Natural killer cell (primary cell): ENCODE measurements around the gene PIGT. TPM values are rescaled to one million over a fixed set of nuclear protein-coding genes. Genes with fewer than 3 reads are reported as not detected.

Source experiments
- ATAC-seq, 3 donors: fragments of 150-1000 bp in 2 of 3; fragments of 200-7000 bp in 1 of 3; cut with Tn5 transposase; 1 replicate in 1 of 3; 2 replicates in 2 of 3; pipeline ENCODE4 v1.10.0; 2021; ENCODE audit warnings: mild to moderate bottlenecking in 2 of 3, moderate library complexity in 2 of 3
- DNase-seq, 2 donors: peaks; one replicate each; pipeline versions ENCODE4 v3.0.0 to v3.0.0-alpha.2; 2013 to 2021; ENCODE audit warnings: mixed read lengths in 1 of 2
- H3K27ac ChIP-seq: one replicate; pipeline ENCODE4 v1.5.1; 2013; ENCODE audit warnings: mild to moderate bottlenecking, low read length
- H3K27me3 ChIP-seq: one replicate; pipeline ENCODE4 v1.6.1; 2013; ENCODE audit warnings: low read length; ENCODE audit not compliant: control insufficient read depth, insufficient read depth
- H3K36me3 ChIP-seq: one replicate; pipeline ENCODE4 v1.6.1; 2013; ENCODE audit warnings: low read length; ENCODE audit not compliant: control insufficient read depth, insufficient read depth
- H3K4me1 ChIP-seq: one replicate; pipeline ENCODE4 v1.6.1; 2013; ENCODE audit warnings: low read length; ENCODE audit not compliant: control insufficient read depth, insufficient read depth
- H3K4me3 ChIP-seq: one replicate; pipeline ENCODE4 v1.5.1; 2013; ENCODE audit warnings: low read length
- H3K9me3 ChIP-seq: one replicate; pipeline ENCODE4 v1.6.1; 2013; ENCODE audit warnings: low read length; ENCODE audit not compliant: control insufficient read depth, insufficient read depth
- H3K27ac Mint-ChIP-seq, 2 donors: one replicate each; pipeline ENCODE4 v1.8.0; 2022; ENCODE audit warnings: mild to moderate bottlenecking in 2 of 2, mixed read lengths in 2 of 2, moderate library complexity in 1 of 2
- H3K27me3 Mint-ChIP-seq, 2 donors: one replicate each; pipeline ENCODE4 v1.8.0; 2022; ENCODE audit warnings: low read depth in 2 of 2, mixed read lengths in 2 of 2
- H3K36me3 Mint-ChIP-seq: one replicate; pipeline ENCODE4 v1.8.0; 2022; ENCODE audit warnings: mixed read lengths
- H3K4me1 Mint-ChIP-seq, 2 donors: one replicate each; pipeline ENCODE4 v1.8.0; 2022; ENCODE audit warnings: mixed read lengths in 2 of 2
- H3K4me3 Mint-ChIP-seq: one replicate; pipeline ENCODE4 v1.8.0; 2022; ENCODE audit warnings: mild to moderate bottlenecking, moderate library complexity, mixed read lengths
- H3K9me3 Mint-ChIP-seq, 2 donors: one replicate each; pipeline ENCODE4 v1.8.0; 2022; ENCODE audit warnings: mixed read lengths in 2 of 2
- CTCF ChIP-seq: fragments of 200-600 bp; IDR thresholded peaks from one replicate; pipeline ENCODE4 v1.8.0; 2022; ENCODE audit warnings: antibody characterized with exemption
- WGBS: methylation state at CpG from one replicate; pipeline ENCODE4 v1.1.7; 2013; ENCODE audit warnings: missing lambda C conversion rate; ENCODE audit not compliant: insufficient coverage; 5-methylcytosine and 5-hydroxymethylcytosine counted together
- intact Hi-C: fragments of 100-400 bp; cut with micrococcal nuclease; formaldehyde crosslinking; loops from one replicate; pipeline ENCODE4 v1.14.2; 2022
- total RNA-seq, 4 donors: library from RNA; stranded (reverse); fragments of 120-200 nt in 1 of 4; gene quantifications; one replicate each; pipeline versions ENCODE4 v1.2.3 to v1.2.4, GENCODE V29; 2013 to 2022

The PIGT gene
- total RNA-seq, 3 donors from 2014 or later (not counting 1 experiment from before 2014, with no cell fraction given) = 173 to 190 (median 187) TPM

GRCh38 chr20:45452772-45453691 lies 37.1 kb downstream of the PIGT start:
- no peak for TF ChIP-seq CTCF
- Mint-ChIP-seq H3K36me3 (no peaks in the 10 kb centered on the region), H3K4me1 (no peaks in the 10 kb centered on the region), H3K4me3 (no peak overlapping the region), H3K27me3 (peaks cover 0 to 11% of the 10 kb centered on the region in 2 donors), H3K9me3 (no peaks in the 10 kb centered on the region), H3K27ac (no peak overlapping the region)
- H3K4me1 ChIP-seq = peaks cover 4% of the 10 kb centered on the region
- DNase-seq = no peak
- no peak for ATAC-seq
- no peak overlapping the region for H3K27ac ChIP-seq
- no peak overlapping the region for H3K4me3 ChIP-seq
- H3K9me3 ChIP-seq = no peaks in the 10 kb centered on the region
- H3K36me3 ChIP-seq = no peaks in the 10 kb centered on the region
- WGBS = 77% methylated on average over 3 of the region's 4 CpGs
- no peaks in the 10 kb centered on the region for H3K27me3 ChIP-seq
- intact Hi-C loops = loop anchor here (5.0 kb wide), 1 partner anchor 319 kb away; no protein-coding TSS in a partner anchor

GRCh38 chr20:45456632-45457031 lies 40.7 kb downstream of the PIGT start:
- ATAC-seq (peak in 1 of 3 donors; percentile 48), DNase-seq (peak in 1 of 2 donors; percentile 47)
- no peak overlapping the region for H3K4me3 Mint-ChIP-seq
- no peak for TF ChIP-seq CTCF
- intact Hi-C loops = no loop called here
- H3K36me3 ChIP-seq = no peaks in the 10 kb centered on the region
- H3K27me3 Mint-ChIP-seq = peaks cover 7 to 14% of the 10 kb centered on the region in 2 donors
- H3K9me3 ChIP-seq = no peaks in the 10 kb centered on the region
- H3K27me3 ChIP-seq = no peaks in the 10 kb centered on the region
- 24% methylated on average over 6 of the region's 6 CpGs for WGBS
- H3K4me3 ChIP-seq = no peak overlapping the region
- H3K27ac Mint-ChIP-seq = no peak overlapping the region
- no peaks in the 10 kb centered on the region for H3K4me1 Mint-ChIP-seq
- H3K27ac ChIP-seq = no peak overlapping the region
- H3K9me3 Mint-ChIP-seq = no peaks in the 10 kb centered on the region
- H3K4me1 ChIP-seq = peaks cover 4% of the 10 kb centered on the region
- no peaks in the 10 kb centered on the region for H3K36me3 Mint-ChIP-seq

GRCh38 chr20:45459606-45460005 lies 43.7 kb downstream of the PIGT start:
- H3K4me3 ChIP-seq = no peak overlapping the region
- no peaks in the 10 kb centered on the region for H3K4me1 ChIP-seq
- H3K36me3 ChIP-seq = no peaks in the 10 kb centered on the region
- Mint-ChIP-seq H3K27me3 (peaks cover 7% of the 10 kb centered on the region in 2 donors), H3K4me3 (no peak overlapping the region), H3K36me3 (no peaks in the 10 kb centered on the region), H3K9me3 (no peaks in the 10 kb centered on the region), H3K27ac (no peak overlapping the region), H3K4me1 (no peaks in the 10 kb centered on the region)
- TF ChIP-seq CTCF = no peak
- no peak for ATAC-seq
- 90% methylated on average over 3 of the region's 5 CpGs for WGBS
- no peaks in the 10 kb centered on the region for H3K9me3 ChIP-seq
- H3K27me3 ChIP-seq = no peaks in the 10 kb centered on the region
- H3K27ac ChIP-seq = no peak overlapping the region
- DNase-seq = no peak
- intact Hi-C loops = no loop called here
